Inflammatory macrophage (primary cell): ENCODE measurements around the gene PKP2.

Experiments
- DNase-seq, 2 donors: peaks; one replicate each; pipeline ENCODE4 v3.0.0-alpha.2; 2020 to 2022
- total RNA-seq, 18 experiments: gene quantifications; one replicate each; lab custom pipeline; 2026; ENCODE audit warnings: mixed read lengths in 6 of 18, inconsistent platforms in 2 of 18; lab: John Stamatoyannopoulos, UW

The PKP2 gene
- 0 to 3.7 (median 0.46) reads per million in 18 experiments for total RNA-seq

GRCh38 chr12:32896432-32897280 lies at the start of gene PKP2:
Gene PKP2, minus strand, starts transcription at chr12:32896777. Its CDS starts 46 bp downstream, at chr12:32896731.
- DNase-seq: no peak

- no peak for DNase-seq
Observed at GRCh38 chr12:32944195-32944594, 47.6 kb upstream of the PKP2 start.

- no peak for DNase-seq
Observed at GRCh38 chr12:32939801-32940200, 43.2 kb upstream of the PKP2 start.

- DNase-seq: no peak
Observed at GRCh38 chr12:32926963-32927362, 30.4 kb upstream of the PKP2 start.

DNA sequence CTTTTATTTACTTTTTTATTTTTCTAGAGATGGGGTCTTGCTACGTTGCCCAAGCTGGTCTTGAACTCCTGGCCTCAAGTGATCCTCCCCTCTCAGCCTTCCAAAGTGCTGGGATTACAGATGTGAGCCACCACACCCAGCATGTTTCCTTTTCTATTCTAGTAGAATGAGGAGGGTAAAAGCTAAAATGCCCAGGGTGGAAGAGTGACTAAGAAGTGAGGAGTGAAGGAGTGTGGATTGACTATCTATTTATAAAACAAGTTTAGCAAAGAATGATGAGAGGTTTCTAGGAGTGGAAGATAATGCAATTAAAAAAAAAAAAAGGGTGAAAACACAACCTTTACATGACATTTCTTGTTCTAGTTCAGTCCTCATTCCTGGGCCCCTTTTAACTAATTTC lies 29.8 kb upstream of the PKP2 start:
- DNase-seq: no peak

GRCh38 chr12:32922546-32923297 lies 26.1 kb upstream of the PKP2 start:
- DNase-seq: peak in 1 of 2 donors; percentile 6

GRCh38 chr12:32921397-32921796 lies 24.8 kb upstream of the PKP2 start:
- no peak for DNase-seq

GRCh38 chr12:32920506-32921085 lies 24.0 kb upstream of the PKP2 start:
- peak in 1 of 2 donors; percentile 69 for DNase-seq

GRCh38 chr12:32918890-32919801 lies 22.6 kb upstream of the PKP2 start:
- DNase-seq: peak in 1 of 2 donors; percentile 34

GRCh38 chr12:32917094-32917611 lies 20.6 kb upstream of the PKP2 start:
- peak; percentile 54 to 73 for DNase-seq

DNA sequence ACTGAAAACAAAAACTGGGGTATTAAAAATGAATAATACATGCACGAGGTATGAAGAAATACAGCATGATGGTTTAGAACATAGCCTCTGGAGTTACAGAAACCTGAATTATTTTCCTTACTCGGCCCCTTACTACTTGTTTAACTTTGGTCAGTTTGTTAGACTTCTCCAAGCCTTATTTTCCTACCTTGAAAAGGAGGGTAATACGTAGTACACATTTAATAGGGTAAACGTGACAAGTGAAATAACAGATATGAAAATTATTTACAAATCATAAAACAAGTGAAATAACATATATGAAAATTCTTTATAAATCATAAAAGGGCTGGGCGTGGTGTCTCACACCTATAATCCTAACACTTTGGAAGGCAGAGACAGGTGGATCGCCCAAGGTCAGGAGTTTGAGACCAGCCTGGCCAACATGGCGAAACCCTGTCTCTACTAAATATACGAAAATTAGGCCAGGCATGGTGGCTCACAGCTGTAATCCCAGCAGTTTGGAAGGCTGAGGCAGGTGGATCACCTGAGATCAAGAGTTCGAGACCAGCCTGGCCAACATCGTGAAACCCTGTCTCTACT lies 11.4 kb upstream of the PKP2 start:
- DNase-seq: no peak

DNA sequence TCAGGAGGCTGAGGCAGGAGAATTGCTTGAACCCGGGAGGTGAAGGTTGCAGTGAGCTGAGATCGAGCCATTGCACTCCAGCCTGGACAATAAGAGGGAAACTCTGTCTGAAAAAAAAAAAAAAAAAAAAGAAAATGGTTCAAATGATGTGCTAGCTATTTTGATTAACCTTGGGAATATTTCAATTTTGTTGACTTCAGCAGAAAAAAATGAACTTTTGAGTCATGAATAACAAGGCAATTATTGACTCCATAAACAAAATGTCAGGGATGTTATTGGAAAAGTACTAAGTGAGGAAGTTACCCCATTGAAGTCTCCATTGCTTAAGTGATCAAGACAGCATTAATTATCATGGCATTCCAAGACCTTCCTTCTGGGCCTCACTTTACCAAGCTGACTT lies 10.6 kb upstream of the PKP2 start:
- DNase-seq: no peak

DNA sequence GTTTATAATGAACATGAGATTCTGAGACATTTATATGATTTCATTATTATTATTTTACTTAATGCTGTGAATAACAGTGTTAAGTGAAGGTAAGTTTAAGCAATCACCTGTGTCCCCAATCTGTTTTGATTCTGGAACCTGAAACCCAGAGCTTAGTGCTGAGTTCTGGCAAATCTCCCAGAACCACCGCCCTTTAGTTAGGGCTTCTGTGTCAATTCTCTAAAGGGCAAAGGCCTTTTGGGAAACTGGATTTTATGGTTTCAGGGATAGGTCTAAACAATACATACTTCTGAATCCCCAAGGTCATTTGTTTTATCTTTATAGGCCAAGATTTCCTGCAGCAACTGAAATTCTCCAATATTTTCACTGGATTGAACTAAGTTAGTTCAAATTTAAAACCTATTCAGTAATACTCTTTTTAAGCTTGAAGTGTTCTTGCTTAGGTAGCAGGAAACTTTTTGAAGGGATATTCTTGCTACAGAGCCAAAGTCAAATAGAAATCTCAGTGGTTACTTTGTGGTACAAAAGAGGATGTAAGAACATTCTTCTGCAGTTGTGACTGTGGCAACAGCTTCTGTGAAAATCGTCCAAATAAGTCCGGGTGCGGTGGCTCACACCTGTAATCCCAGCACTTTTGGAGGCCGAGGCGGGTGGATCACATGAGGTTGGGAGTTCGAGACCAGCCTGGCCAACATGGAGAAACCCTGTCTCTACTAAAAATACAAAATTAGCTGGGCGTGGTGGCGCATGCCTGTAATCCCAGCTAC lies 10.0 kb upstream of the PKP2 start:
- peak; percentile 8 to 53 for DNase-seq

- no peak for DNase-seq
Observed at GRCh38 chr12:32903763-32904162, 7.2 kb upstream of the PKP2 start.

GRCh38 chr12:32903318-32903717 lies 6.7 kb upstream of the PKP2 start:
- DNase-seq: no peak

DNA sequence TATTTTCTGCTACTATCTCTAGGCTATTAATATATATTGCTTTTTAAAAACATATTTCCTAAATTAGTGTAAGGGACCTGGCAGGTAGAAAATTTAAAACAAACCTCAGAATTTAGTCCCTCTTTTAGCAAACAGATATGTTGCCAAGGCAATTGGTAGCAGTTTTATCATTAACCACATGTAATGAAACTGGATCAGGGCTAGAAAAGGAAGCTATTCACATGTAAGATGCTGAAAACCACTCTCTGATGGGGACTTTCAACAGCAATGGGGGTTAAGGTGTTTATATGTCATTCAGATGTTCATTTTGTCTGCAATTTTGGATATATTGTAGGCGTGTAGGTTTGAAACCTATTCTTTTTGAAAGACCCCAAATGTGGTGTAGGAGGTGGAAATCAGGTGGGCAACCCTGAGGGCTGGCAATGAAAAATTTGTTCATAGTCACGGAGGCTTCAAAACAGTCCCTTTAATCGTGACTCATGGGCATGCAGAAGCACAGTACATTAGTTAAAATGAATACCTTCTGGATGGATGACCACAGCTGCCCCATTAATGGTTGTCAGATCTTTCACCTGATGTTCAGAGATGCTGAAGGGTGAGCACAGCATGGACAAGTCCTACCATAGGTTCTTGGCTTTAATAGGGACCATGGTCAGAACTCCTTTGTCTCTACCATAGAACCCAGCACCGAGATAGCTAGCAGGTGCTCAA lies 5.9 kb upstream of the PKP2 start:
- DNase-seq: no peak

DNA sequence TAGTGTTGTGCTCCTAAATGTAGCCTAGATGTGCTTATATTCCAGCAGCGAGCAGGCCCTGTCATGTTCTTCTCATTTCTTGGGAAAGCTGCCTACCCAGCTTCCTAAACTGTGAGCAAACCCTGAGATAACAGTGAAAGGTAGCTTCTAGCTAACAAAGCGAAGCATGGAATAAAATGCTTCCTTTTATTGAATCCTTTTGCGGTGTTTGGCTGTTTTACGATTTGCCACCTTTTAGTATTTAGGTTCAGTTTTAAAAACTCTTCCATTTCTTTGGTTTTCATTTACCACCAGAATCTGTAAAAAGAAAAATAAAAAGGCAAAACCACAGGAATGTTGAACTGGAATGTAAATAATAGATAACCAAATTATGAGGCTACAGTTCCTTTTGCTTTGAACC lies 5.0 kb upstream of the PKP2 start:
- DNase-seq: no peak

DNA sequence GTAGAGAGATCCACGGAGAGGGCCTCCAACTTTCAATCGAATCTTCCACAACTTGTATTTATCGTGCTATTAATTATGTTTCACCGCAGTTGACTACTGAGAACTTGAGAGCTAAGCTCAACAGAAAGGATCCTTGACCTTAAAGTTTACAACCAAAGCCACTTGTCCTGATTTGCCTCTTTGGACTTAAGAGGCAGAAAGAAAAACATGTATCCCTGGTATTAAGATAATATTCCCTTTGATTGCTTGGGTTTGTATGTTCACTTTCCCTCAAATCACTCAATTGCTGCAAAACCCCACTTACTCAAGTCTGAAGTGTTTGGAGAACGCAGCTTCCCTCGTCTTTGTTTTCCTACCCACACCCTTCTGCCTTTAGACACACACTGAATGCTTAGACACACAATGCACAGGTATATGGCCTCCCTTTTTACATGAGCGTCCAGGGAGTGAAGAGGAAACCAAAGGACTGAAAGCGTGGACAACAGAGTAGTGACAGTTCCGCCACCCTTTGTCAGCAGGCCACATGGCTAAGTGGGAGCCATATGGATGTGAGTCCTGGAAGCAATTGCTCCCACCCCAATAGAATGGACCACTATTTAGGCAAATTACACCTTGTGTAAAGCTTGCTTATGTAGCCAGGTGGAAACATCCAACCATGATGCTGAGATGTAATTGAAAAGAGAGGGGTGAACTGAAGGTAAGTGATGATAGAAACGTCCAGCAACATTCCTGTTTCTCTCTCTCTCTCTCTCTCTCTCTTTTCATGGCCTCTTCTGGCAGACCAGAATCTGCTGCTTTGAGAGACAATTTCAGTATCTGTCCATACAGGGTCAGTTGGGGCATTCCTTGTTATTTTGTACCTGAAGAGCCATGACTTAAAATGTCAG lies 1.4 kb upstream of the PKP2 start:
- no peak for DNase-seq

DNA sequence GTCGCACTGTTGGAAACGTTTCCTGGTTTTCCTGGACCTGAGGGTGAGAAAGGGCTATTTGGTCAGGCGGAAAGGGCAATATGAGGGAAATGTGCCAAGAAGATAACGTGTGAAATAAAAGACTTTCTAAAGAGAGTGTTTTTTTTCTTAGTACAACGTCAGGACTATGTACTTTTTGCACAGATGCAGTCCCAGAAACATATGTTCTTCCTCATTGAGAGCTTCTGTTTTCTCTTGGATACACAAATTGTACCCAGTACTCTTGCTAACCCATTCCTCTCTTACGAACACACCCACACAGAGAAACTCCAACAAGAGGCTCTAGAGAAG lies 669 bp upstream of the PKP2 start:
- DNase-seq: peak in 1 of 2 donors; percentile 41
